Measurements from ENCODE around the gene PITRM1.

The PITRM1 gene

DNA sequence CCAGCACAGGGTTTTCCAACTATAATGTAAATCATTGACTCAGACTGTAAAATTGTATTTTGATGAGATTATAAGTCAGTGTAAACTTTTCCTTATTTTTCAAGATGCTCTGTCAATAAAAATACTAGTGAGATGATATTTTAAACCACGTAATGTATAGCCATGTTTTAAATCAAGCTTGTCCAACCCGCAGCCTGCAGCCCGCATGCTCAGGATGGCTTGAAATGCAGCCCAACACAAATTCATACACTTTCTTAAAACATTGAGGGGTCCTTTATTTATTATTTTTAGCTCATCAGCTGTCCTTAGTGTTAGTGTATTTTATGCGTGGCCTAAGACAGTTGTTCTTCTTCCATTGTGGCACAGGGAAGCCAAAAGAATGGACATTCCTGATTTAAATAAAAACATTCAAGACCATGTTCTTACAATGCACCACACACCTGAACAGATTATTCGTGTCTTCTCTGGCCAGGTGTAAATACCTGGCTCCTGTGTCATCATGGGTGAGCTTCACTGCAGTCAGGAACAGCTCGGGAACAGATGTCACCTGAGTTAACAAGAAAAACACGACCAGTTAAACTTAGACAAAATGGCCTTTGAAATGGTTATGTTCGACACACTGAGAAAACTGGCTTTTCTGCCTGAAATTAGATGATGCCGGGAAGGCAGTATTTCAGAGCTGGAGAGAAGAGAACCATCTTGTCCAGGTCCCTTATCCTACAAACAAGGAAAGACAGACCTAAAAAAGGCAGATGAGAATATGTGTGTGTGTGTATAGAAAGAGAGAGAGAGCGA is 5.9 kb downstream of the PITRM1 start:
- DNase-seq (ENCODE audit: low spot score) = no peak

DNA sequence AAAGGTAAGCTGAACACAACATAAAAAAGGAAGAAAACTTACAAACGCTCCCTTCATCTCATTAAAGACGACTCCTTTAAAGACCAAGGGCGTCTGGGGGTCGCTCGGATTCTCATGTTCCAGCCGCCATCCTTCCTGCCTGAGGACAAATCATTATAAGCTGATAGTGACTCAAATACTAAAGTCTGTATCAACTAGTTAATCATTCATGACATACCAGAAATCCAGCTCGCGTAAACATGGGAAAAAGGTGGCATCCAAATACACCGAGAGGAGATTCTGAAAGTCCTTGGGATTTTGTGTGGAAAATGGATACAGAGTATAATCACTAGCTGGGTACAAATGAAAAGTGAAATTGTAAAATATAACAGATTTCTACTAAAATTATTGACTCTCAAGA is 7.4 kb downstream of the PITRM1 start:
- no peak for DNase-seq (ENCODE audit: low spot score)

DNA sequence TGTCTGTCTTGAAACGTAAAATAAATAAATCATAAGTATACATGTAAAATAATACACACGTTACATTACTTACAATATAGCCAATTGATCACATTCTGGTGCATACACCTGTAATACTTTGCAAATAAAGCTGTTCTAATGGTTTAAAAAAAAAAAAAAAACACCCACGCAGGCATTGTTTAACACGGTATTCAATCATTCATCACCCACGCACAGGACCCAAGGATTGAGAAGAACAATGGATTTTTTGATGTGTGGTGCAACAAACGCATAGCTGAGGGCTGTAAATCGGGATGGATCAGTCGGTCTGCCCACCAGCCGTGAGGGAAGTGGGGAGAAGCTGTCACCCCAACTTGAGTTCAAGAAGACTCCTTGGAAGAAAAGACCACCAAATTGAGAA is 8.7 kb downstream of the PITRM1 start:
- no peak for DNase-seq (ENCODE audit: low spot score)

DNA sequence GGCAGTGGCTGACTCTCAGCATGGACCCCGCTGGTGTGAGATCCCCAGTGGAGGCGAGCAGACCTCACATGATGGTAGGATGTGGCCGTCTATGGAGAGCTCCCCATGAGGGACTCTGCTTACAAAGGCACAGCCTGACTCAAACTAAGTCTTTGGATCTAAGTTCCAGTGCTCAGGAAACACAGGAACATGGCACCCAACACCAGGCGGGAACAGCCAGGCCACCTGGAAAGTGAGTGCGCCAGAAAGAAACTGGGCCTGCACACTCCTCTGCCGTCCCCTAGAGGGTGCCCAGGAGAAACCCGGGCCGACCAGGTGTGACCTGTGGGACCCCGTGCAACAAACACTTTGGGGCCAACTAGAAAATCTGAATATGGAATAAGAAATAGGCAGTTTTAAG is 10.0 kb downstream of the PITRM1 start:
- DNase-seq (ENCODE audit: low spot score) = no peak

DNA sequence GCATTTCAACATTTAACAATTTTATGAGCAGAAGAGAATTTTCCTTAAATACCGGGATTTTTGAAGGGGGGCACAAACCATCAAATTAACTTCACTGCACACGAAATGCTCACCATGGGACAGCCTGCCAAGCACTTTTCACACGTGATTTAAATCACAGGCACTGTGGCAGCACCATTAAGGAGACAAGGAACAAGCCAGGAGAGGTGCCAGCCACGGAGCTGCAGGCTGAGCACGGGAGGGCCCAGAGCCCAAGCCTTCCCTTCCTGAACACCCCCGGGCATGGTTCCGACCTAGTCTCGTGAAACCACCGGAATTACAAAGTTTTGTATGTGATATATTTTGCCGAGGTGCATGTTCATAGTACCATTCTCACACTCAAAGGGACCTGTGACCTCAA is 13.4 kb downstream of the PITRM1 start:
- no peak for DNase-seq (ENCODE audit: low spot score)

DNA sequence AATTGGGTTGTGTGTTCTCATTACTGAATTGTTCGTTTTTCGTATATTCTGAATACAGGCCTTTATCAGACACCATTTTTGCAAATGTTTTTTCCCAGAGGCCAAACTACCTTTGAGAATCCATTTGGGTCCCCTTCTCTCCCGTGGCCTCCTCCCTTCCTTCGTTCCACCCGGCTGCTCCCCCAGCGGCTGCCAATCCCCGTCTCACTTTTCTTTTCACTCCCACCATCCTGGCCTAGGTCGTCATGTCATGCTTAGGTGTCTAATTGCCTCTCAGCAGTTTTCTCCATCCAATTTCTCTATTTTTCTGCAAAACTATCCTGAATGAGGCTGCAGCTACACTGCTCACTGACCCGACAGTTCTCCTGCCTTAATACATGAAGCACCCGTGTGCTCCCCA is 17.9 kb downstream of the PITRM1 start:
- DNase-seq (ENCODE audit: low spot score) = no peak

DNA sequence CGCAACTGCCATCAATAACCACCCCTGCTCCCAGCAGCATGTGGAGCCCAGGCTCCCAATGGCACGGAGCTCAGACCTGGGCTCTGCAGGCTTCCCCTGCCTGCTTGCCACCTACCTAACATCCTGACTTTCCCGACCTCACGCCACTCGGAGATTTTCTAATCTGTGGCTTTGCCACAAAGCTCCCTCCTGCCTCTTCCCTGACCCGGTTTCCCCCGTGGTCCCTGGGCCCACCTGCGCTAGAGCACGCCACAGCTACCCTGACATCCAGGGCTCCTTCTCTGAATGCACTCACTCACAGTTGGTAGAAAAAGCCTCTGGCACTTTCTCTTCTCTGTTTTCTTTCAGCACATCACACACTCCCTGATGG is 20.0 kb downstream of the PITRM1 start:
- no peak for DNase-seq (ENCODE audit: low spot score)

DNA sequence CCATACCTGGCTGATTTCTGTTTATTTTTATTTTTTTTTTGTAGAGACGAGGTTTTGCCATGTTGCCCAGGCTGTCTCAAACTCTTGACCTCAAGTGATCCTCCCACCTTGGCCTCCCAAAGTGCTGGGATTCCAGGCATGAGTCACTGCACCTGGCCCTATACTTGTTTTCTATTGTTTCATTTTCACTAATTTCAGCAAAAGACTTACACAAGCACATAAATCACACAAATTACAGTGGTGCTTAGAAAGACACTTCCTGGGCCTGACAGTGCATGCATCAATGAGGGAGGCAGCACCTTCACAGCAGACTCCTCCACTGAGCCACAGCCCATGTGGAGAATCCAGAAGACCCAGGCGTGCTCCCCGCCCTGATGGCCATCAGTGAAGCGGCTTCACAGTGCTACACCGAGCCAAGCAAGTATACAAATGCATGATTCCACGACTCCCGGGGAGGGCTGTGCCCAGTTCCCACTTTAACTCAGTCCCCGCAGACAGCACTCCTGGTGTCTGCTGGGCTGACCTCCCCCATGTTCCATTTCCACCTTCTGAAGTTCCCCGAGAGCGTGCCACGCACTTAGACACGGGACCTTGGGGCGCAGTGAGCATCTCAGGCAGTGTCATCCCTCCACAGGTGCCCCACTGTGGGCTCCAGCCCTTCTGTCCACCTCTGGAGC is 20.6 kb downstream of the PITRM1 start:
- DNase-seq (ENCODE audit: low spot score) = no peak

DNA sequence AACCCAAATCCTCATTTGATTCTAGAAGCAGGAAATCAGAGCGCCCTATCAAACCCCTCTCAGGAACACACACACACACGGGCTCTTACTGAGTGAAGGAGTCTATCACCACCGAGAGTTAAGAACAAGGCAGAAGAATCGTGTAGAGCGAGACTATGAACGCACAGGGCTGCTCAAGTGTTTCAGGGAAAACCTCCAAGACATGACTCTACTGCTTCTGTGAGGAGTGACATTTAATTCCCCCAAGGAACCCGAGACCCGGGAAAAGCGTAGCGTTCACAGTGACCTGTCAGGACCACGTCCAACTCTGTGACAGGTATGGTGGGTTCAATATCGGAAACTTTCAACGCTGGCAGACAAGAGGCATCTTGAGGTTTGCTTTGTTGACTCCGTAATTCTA is 21.6 kb downstream of the PITRM1 start:
- no peak for DNase-seq (ENCODE audit: low spot score)

DNA sequence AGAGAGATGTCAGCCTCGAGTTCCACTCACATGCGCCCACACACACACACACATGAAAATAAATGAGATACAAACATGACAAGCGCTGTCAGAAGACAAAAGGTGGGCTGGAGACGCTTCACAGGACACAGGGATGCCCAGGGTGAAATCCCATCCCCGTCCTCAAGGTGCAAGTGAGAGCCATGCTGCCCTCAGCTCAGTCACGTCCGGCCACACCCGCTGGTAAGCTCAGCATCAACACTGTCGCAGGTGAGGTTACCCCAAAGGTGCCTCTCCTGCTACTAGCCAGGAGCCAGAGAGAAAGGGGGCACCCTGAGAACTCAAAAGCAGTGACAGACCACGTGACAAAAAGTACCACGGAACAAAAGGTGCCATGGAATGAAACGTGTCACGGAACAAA is 22.2 kb downstream of the PITRM1 start:
- no peak for DNase-seq (ENCODE audit: low spot score)

DNA sequence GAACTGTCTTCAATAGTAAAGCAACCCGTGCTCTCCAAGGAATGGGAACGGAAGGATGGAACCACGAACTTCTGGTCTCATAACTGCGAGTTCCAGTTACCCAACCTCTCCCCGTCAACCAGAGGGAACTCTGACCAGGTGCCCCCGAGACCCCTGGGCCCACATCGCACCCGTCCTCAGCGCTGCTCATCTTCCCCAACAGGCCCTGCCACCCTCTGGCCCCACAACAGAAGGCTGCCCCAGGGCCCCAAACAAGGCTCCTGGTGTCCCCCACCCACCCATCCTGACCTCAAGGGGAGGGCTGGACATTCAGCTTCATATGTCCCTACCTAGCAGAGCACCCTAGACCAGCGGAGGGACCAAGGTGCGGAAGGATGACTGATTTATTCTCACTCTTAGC is 22.7 kb downstream of the PITRM1 start:
- DNase-seq (ENCODE audit: low spot score) = no peak

DNA sequence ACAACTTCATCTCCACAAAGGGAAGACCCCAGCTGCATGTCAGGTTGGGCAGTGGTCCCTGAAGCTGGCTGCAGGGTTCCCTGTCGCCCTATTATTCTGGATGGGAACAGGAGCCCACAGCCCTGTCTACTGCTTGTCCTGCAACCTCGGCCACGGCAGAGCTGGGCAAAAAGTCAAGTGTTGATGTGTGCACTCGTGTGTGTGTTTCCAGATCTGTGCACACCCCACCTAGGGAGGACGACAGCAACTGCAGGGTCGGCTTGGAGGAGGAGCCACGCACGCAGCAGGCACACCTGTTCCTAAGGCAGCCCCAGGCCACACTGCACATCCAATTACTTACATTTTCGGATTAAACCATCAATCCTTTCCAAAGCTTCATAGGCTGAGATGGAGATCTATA is 23.6 kb downstream of the PITRM1 start:
- DNase-seq (ENCODE audit: low spot score) = no peak

DNA sequence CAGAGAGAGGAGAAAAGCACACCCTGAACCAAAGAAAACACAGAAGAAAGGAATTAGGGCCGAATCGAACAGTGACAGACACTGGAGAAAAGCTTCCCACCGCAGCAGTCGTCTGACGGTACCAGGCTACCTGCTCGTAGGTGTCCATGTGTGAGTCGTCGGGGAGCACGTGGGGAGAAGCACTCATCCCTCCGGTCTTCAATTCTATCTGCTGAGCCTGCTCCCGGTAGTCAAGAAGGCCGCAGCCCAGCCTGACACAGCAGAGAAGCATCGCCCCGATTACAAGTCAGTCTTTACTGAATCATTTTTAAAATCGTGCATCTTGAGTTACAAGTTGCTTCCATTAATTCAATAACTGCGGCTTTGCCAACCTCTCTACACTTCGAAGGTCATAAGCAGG is 24.5 kb downstream of the PITRM1 start:
- DNase-seq (ENCODE audit: low spot score) = no peak

DNA sequence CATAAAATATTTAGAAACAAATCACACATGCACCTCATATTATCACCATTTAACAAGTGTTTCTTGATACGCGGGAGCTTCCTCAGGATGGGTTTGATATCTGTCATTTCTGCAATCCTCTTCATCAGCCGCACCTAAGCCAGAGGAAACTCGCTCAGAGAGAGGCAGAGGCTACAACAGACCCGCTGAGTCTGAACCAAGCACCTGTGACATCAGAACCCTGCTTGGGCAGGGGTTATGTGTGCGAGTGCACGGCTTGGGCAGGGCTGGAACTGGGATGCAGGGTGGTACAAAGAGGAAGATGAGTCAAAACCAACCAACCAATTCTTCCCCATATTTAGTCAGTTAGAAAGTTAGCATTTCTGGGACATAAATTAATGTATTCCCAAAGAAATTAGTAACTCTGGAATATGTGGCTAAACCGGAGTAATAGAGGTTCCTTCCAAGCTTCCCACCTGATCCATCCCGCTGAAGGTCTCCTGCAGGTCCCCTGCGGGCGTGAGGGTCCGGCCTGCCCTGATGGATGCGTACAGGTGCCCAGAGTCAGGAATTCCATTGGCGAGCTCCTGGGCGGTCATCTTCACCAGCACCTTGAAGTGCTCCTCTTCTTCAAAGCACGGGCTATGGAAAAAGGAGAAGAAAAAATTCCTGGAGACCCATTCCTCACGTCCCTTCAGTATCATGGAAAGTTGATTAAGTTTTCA is 25.3 kb downstream of the PITRM1 start:
- DNase-seq (ENCODE audit: low spot score) = no peak

DNA sequence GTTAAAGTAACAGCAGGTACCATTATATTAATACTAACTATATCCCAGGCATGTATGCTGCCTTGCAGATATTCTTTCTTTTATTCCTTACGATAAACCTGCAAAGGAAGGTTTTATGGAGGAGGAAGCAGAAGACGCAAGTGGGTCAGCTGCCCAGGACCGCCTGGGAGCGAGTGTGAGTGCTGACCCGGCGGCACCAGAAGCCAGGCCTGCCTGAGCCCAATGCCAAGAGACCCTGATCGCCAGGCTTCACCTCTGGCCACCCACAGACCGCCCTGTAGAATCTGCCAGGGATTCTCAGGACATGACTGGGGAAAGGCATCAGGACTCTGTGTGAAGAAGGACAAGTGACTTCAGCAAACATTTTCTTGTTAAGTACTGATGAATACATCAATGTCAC is 26.3 kb downstream of the PITRM1 start:
- DNase-seq (ENCODE audit: low spot score) = no peak

DNA sequence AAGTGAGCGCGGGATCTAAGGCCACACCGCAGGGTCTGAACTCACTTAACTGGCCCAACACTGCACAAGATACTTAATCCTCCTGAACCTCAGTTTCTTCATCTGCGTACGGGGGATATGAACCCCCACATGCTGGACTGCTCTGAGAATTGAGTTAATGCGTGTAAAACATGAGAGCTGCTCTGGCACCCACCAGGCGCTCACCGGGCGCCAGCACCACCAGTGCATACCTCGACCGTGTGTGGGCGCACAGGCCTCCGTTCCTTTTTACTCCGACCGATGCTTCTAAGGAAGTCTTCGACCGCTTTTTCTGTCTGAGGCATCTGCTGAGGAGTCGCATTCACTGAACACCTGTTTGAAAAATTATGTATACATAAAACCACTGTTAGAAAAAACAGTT is 27.2 kb downstream of the PITRM1 start:
- no peak for DNase-seq (ENCODE audit: low spot score)

DNA sequence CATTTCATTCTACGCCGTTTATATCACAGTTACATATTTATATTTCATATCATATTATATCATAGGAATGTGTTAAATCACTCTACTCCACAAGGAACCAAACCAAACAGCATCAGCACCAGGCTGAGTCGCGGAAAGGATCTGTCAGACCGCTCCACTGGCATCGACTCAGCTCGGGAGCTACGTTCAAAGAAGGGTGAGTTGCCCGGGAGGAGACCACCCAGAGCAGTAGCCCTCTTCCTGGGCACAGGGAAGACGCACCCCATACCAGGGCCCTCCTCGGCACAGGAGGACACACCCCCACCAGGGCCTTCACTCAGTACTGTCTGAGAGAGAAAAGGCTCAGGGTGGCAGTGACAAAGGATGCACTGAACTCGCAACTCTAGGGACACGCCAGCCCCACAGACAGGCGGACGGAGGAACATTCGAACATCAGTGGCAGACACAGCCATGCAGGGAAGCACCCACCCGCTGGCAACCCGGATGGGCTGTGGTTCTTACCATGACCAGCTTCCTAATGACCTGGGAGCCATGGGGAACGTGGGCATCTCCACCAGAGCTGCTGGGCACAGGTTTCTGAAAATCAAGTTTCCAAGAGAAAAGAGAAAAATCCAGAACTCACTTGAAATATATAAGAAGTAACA is 28.7 kb downstream of the PITRM1 start:
- no peak for DNase-seq (ENCODE audit: low spot score)

DNA sequence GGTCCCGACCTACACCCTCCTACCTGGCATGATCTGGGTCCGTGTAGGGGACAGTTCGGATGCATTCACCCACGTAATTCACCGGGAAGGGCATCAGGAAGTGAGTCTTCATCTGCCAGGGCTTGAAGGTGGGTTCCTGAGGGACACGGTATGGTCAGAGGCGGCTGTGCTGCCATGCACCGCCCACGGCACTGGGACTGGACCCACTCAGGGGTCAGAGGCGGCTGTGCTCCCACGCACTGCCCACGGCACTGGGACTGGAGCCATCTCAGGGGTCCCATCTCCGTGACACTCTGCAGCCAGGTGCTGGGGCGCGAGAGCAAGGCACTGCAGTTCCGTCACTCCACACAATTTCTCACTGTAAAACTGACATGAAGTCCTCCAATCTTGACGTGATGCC is 29.2 kb downstream of the PITRM1 start:
- no peak for DNase-seq (ENCODE audit: low spot score)

DNA sequence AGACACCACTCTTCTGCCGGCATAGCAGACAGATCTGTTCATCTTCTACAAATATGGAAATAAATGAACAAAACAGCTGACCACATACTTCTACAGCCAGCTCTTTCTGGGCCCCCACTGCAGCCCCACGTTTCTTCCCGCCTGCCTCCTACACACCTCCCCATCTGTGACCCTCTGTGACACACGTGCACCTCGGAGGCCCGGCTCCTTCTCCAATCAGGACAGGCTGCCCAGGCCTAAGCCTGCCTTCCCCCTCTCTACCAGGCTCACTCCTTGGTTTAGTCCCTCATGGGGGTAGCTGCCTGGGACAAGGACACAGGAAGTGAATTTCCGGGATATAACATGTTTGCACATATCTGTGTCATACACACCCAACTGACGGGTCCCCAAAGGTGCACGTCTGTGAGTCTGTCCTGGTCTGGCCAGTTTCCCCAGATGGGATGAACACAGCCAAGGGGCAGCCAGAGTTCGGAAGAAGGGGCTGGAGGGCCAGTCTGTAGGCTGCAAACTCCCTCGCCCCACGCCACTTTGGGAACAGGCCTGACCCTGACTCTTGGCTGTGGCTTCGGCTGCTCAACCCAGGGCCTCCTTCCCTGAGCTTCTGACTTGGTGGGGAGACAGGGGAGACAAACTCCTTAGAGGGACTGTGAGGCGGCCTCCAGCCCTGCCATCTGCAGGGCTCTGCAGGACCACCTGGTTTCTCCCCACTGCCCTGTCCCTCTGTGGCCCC is 30.3 kb downstream of the PITRM1 start:
- no peak for DNase-seq (ENCODE audit: low spot score)

DNA sequence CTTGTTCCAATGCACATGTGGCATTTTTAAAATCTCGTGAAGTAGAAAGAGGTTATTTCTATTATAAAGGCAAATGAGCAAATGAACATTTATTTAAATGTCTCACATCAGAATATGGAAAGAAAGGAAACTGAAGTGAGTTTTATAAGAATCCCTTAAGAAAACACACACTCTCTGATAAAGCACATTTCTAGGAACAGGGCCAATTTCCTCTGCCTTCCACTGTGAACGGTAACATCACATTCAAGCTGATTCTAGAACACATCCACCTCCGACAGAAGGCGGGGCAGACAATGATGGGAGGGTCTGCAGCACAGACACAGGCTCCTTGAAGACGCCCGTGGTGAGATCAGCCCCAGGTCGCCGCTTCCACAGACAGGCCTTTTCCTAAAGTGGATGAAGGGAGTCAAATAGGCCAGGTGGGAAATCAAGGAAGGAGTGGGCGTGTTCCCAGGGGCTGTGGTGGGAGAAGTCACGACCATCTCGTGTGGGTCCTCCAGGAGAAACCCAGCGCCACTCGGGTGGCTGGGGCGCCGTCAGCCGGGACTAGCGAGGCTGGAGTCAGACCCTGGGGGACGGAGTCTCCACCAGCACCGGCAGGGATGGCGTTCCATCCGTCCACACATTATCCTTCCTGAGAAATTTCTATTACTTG is 31.1 kb downstream of the PITRM1 start:
- no peak for DNase-seq (ENCODE audit: low spot score)

DNA sequence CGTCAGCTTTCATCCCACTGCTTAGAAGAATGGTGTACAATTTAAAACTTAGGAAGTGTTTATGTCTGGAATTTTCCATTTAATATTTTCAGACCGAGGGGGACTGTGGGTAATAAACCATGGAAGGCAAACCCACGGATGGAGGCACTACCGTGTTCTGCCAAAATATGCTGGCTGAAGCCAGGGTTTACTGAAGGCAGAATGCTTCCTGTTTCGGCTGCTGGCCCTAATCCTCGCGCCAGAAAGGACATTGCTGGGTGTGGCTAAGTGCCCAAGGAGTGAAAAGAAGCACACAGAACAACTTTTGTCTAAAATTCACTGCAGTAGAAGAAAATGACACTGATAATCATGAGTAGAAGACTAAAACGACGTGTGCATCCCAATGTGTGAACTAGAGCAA is 32.3 kb downstream of the PITRM1 start:
- no peak for DNase-seq (ENCODE audit: low spot score)
